Liver (tissue), 3 donors: Measurements from ENCODE around the gene TRPM6.

Experiments
- RAD21 ChIP-seq, 2 donors: IDR thresholded peaks; 2 replicates each; pipeline ENCODE4 v1.6.1; 2016; ENCODE audit warnings: antibody characterized with exemption in 2 of 2, mild to moderate bottlenecking in 2 of 2
- TAF1 ChIP-seq: conservative IDR thresholded peaks from 2 replicates; pipeline ENCODE4 v1.6.1; 2016; ENCODE audit warnings: antibody characterized with exemption, mild to moderate bottlenecking
- TF ChIP-seq, protein P1 (sequence below): fragments of 150-350 bp; IDR thresholded peaks from 2 replicates; pipeline ENCODE4 v1.5.1; 2017; ENCODE audit warnings: improper control_type of control experiment, low read depth, low read length; ENCODE audit not compliant: missing input control
- TF ChIP-seq, protein P2 (sequence below): IDR thresholded peaks from 2 replicates; pipeline ENCODE4 v1.6.1; 2016; ENCODE audit warnings: antibody characterized with exemption, mild to moderate bottlenecking
- donor health status: healthy.
- donor health status: healthy.

DNA sequence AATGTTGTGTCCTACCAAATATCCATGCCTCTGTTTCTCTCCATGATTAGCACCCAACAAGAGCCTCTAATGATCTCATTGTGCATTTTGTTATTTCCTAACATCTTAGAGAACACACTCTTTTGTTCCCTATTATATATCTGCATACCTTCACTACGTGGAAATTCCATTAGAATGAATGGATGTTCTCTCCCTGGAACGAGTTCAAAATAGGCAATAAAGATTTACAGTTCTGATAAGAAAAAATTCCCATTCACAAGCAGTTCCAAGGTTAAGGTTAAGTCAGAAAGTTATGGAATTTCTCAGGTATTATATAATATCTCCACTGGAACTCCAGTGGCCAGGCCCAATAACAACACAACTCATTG, 83.7 kb downstream of the TRPM6 start:
- TF ChIP-seq, protein P1, sequence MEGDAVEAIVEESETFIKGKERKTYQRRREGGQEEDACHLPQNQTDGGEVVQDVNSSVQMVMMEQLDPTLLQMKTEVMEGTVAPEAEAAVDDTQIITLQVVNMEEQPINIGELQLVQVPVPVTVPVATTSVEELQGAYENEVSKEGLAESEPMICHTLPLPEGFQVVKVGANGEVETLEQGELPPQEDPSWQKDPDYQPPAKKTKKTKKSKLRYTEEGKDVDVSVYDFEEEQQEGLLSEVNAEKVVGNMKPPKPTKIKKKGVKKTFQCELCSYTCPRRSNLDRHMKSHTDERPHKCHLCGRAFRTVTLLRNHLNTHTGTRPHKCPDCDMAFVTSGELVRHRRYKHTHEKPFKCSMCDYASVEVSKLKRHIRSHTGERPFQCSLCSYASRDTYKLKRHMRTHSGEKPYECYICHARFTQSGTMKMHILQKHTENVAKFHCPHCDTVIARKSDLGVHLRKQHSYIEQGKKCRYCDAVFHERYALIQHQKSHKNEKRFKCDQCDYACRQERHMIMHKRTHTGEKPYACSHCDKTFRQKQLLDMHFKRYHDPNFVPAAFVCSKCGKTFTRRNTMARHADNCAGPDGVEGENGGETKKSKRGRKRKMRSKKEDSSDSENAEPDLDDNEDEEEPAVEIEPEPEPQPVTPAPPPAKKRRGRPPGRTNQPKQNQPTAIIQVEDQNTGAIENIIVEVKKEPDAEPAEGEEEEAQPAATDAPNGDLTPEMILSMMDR = no peak
- TF ChIP-seq RAD21 (IDR thresholded peaks at IDR 0.05) (no peak), TAF1 (no peak)
- TF ChIP-seq, protein P2, sequence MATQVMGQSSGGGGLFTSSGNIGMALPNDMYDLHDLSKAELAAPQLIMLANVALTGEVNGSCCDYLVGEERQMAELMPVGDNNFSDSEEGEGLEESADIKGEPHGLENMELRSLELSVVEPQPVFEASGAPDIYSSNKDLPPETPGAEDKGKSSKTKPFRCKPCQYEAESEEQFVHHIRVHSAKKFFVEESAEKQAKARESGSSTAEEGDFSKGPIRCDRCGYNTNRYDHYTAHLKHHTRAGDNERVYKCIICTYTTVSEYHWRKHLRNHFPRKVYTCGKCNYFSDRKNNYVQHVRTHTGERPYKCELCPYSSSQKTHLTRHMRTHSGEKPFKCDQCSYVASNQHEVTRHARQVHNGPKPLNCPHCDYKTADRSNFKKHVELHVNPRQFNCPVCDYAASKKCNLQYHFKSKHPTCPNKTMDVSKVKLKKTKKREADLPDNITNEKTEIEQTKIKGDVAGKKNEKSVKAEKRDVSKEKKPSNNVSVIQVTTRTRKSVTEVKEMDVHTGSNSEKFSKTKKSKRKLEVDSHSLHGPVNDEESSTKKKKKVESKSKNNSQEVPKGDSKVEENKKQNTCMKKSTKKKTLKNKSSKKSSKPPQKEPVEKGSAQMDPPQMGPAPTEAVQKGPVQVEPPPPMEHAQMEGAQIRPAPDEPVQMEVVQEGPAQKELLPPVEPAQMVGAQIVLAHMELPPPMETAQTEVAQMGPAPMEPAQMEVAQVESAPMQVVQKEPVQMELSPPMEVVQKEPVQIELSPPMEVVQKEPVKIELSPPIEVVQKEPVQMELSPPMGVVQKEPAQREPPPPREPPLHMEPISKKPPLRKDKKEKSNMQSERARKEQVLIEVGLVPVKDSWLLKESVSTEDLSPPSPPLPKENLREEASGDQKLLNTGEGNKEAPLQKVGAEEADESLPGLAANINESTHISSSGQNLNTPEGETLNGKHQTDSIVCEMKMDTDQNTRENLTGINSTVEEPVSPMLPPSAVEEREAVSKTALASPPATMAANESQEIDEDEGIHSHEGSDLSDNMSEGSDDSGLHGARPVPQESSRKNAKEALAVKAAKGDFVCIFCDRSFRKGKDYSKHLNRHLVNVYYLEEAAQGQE = no peak
